ENCODE data around the gene ANKRD37. TPM values are rescaled to one million over a fixed set of nuclear protein-coding genes. Genes with fewer than 3 reads are reported as not detected.

The ANKRD37 gene
- total RNA-seq, 4 donors from 2014 or later = 8.0 to 20.4 (median 10.9) TPM

- H3K4me1 ChIP-seq = no peaks in the 10 kb centered on the region
- WGBS = 95% methylated on average over 11 of the region's 11 CpGs
- no peaks in the 10 kb centered on the region for H3K9me3 ChIP-seq
- H3K4me3 ChIP-seq = no peak overlapping the region
- no peaks in the 10 kb centered on the region for H3K27me3 ChIP-seq
- peaks cover 11% of the 10 kb centered on the region for H3K36me3 ChIP-seq
- no peak for TF ChIP-seq POLR2AphosphoS5 (IDR thresholded peaks at IDR 0.05)
- no peak for TF ChIP-seq CTCF (IDR thresholded peaks at IDR 0.05)
- TF ChIP-seq EP300 (IDR thresholded peaks at IDR 0.05) = no peak
- no peak for TF ChIP-seq POLR2A (IDR thresholded peaks at IDR 0.05)
- no peak overlapping the region for H3K27ac ChIP-seq
- DNase-seq (ENCODE audit: low spot score in 2 of 2) = no peak
Measured at GRCh38 chr4:185370268-185370949, 26.2 kb upstream of the ANKRD37 start.

- H3K36me3 ChIP-seq = peaks cover 11% of the 10 kb centered on the region
- TF ChIP-seq POLR2AphosphoS5 (IDR thresholded peaks at IDR 0.05) = no peak
- no peak for TF ChIP-seq POLR2A (IDR thresholded peaks at IDR 0.05)
- no peak for TF ChIP-seq EP300 (IDR thresholded peaks at IDR 0.05)
- no peak for TF ChIP-seq CTCF (IDR thresholded peaks at IDR 0.05)
- no peak overlapping the region for H3K4me3 ChIP-seq
- no peaks in the 10 kb centered on the region for H3K4me1 ChIP-seq
- no peak overlapping the region for H3K27ac ChIP-seq
- no peak for DNase-seq (ENCODE audit: low spot score in 2 of 2)
- no peaks in the 10 kb centered on the region for H3K9me3 ChIP-seq
- no peaks in the 10 kb centered on the region for H3K27me3 ChIP-seq
- WGBS = 94% methylated on average over 11 of the region's 11 CpGs
Measured at GRCh38 chr4:185371702-185372101, 24.9 kb upstream of the ANKRD37 start.

GRCh38 chr4:185374027-185374426, 22.6 kb upstream of the ANKRD37 start:
- no peak overlapping the region for H3K27ac ChIP-seq
- DNase-seq (ENCODE audit: low spot score in 2 of 2) = no peak
- 85% methylated on average over 7 of the region's 7 CpGs for WGBS
- no peaks in the 10 kb centered on the region for H3K9me3 ChIP-seq
- H3K36me3 ChIP-seq = peaks cover 6% of the 10 kb centered on the region
- H3K4me3 ChIP-seq = no peak overlapping the region
- TF ChIP-seq POLR2AphosphoS5 (IDR thresholded peaks at IDR 0.05) (no peak), EP300 (IDR thresholded peaks at IDR 0.05) (no peak), CTCF (IDR thresholded peaks at IDR 0.05) (no peak), POLR2A (IDR thresholded peaks at IDR 0.05) (no peak)
- H3K4me1 ChIP-seq = no peaks in the 10 kb centered on the region
- H3K27me3 ChIP-seq = no peaks in the 10 kb centered on the region

- WGBS = 83% methylated on average over 6 of the region's 6 CpGs
- H3K27me3 ChIP-seq = no peaks in the 10 kb centered on the region
- no peaks in the 10 kb centered on the region for H3K9me3 ChIP-seq
- no peak for DNase-seq (ENCODE audit: low spot score in 2 of 2)
- peaks cover 6% of the 10 kb centered on the region for H3K36me3 ChIP-seq
- TF ChIP-seq CTCF (IDR thresholded peaks at IDR 0.05) (no peak), POLR2A (IDR thresholded peaks at IDR 0.05) (no peak), POLR2AphosphoS5 (IDR thresholded peaks at IDR 0.05) (no peak), EP300 (IDR thresholded peaks at IDR 0.05) (no peak)
- no peaks in the 10 kb centered on the region for H3K4me1 ChIP-seq
- H3K27ac ChIP-seq = no peak overlapping the region
- H3K4me3 ChIP-seq = no peak overlapping the region
Measured at GRCh38 chr4:185374573-185374972, 22.1 kb upstream of the ANKRD37 start.

GRCh38 chr4:185378264-185378663, 18.4 kb upstream of the ANKRD37 start:
- 95% methylated on average over 6 of the region's 6 CpGs for WGBS
- Histone ChIP-seq H3K4me1 (no peaks in the 10 kb centered on the region), H3K4me3 (no peak overlapping the region), H3K27me3 (no peaks in the 10 kb centered on the region), H3K9me3 (no peaks in the 10 kb centered on the region), H3K27ac (no peak overlapping the region), H3K36me3 (no peaks in the 10 kb centered on the region)
- TF ChIP-seq POLR2A (IDR thresholded peaks at IDR 0.05) (no peak), CTCF (IDR thresholded peaks at IDR 0.05) (no peak), EP300 (IDR thresholded peaks at IDR 0.05) (no peak), POLR2AphosphoS5 (IDR thresholded peaks at IDR 0.05) (no peak)
- DNase-seq (ENCODE audit: low spot score in 2 of 2) = no peak
